HAP-1 (cell line): ENCODE data around the gene RPL13.

Source experiments
- DNase-seq, 2 experiments: peaks; one replicate each; pipeline ENCODE4 v3.0.0-alpha.2; 2016 to 2020; ENCODE audit warnings: low spot score in 2 of 2
- H3K27me3 ChIP-seq: fragments of 250-450 bp; sonication (Bioruptor Pico); 2 replicates; pipeline ENCODE4 v1.5.1; 2020; ENCODE audit warnings: low read depth, mild to moderate bottlenecking, moderate library complexity
- H3K36me3 ChIP-seq: fragments of 250-450 bp; sonication (Bioruptor Pico); replicated peaks from 2 replicates; pipeline ENCODE4 v1.5.1; 2020; ENCODE audit warnings: mild to moderate bottlenecking
- H3K4me1 ChIP-seq: fragments of 250-450 bp; sonication (Bioruptor Pico); 2 replicates; pipeline ENCODE4 v1.5.1; 2020; ENCODE audit warnings: mild to moderate bottlenecking
- H3K4me3 ChIP-seq: fragments of 250-450 bp; sonication (Bioruptor Pico); 2 replicates; pipeline ENCODE4 v1.5.1; 2020; ENCODE audit warnings: mild to moderate bottlenecking, moderate library complexity
- H3K9me3 ChIP-seq: fragments of 250-450 bp; sonication (Bioruptor Pico); 2 replicates; pipeline ENCODE4 v1.5.1; 2020; ENCODE audit warnings: mild to moderate bottlenecking, moderate library complexity
- in situ Hi-C: fragments of 300-500 bp; cut with MboI; formaldehyde crosslinking; loops from 3 replicates; pipeline ENCODE4 v1.14.3; 2020; ENCODE audit warnings: low sequenced_read_pairs, inconsistent platforms, mixed read lengths

Gene RPL13

GRCh38 chr16:89561142-89561883 lies 831 bp downstream of the RPL13 start:
- Histone ChIP-seq H3K4me3 (peak overlapping the region; percentile 73), H3K9me3 (no peaks in the 10 kb centered on the region), H3K36me3 (peaks cover 56% of the 10 kb centered on the region), H3K27me3 (no peaks in the 10 kb centered on the region), H3K4me1 (peaks cover 43% of the 10 kb centered on the region)
- in situ Hi-C loops: loop anchor here (25.0 kb wide), 1 partner anchor 749 kb away; the partner anchor contains the start of genes APRT and CDT1
- DNase-seq: peak in 1 of 2 experiments; percentile 25

- Histone ChIP-seq H3K9me3 (no peaks in the 10 kb centered on the region), H3K36me3 (peaks cover 52% of the 10 kb centered on the region), H3K4me3 (peak overlapping the region; percentile 73), H3K4me1 (peaks cover 43% of the 10 kb centered on the region), H3K27me3 (no peaks in the 10 kb centered on the region)
- in situ Hi-C loops: loop anchor here (25.0 kb wide), 1 partner anchor 750 kb away; the partner anchor contains the start of genes APRT and CDT1
- DNase-seq: peak in 1 of 2 experiments; percentile 55
Measured at GRCh38 chr16:89561884-89562599, 1.6 kb downstream of the RPL13 start.

DNA sequence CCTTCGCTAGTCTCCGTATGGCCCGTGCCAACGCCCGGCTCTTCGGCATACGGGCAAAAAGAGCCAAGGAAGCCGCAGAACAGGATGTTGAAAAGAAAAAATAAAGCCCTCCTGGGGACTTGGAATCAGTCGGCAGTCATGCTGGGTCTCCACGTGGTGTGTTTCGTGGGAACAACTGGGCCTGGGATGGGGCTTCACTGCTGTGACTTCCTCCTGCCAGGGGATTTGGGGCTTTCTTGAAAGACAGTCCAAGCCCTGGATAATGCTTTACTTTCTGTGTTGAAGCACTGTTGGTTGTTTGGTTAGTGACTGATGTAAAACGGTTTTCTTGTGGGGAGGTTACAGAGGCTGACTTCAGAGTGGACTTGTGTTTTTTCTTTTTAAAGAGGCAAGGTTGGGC lies 2.5 kb downstream of the RPL13 start:
- Histone ChIP-seq H3K4me3 (peak overlapping the region; percentile 73), H3K9me3 (no peaks in the 10 kb centered on the region), H3K27me3 (no peaks in the 10 kb centered on the region), H3K4me1 (peaks cover 43% of the 10 kb centered on the region), H3K36me3 (peaks cover 44% of the 10 kb centered on the region)
- no peak for DNase-seq
- in situ Hi-C loops: loop anchor here (25.0 kb wide), 1 partner anchor 751 kb away; the partner anchor contains the start of genes APRT and CDT1

GRCh38 chr16:89563639-89564392 lies 3.3 kb downstream of the RPL13 start:
- in situ Hi-C loops: loop anchor here (25.0 kb wide), 1 partner anchor 752 kb away; the partner anchor contains the start of genes APRT and CDT1
- Histone ChIP-seq H3K36me3 (peaks cover 44% of the 10 kb centered on the region), H3K4me3 (peak overlapping the region; percentile 73), H3K4me1 (peaks cover 43% of the 10 kb centered on the region), H3K27me3 (no peaks in the 10 kb centered on the region), H3K9me3 (no peaks in the 10 kb centered on the region)
- DNase-seq: peak in 1 of 2 experiments; percentile 37

DNA sequence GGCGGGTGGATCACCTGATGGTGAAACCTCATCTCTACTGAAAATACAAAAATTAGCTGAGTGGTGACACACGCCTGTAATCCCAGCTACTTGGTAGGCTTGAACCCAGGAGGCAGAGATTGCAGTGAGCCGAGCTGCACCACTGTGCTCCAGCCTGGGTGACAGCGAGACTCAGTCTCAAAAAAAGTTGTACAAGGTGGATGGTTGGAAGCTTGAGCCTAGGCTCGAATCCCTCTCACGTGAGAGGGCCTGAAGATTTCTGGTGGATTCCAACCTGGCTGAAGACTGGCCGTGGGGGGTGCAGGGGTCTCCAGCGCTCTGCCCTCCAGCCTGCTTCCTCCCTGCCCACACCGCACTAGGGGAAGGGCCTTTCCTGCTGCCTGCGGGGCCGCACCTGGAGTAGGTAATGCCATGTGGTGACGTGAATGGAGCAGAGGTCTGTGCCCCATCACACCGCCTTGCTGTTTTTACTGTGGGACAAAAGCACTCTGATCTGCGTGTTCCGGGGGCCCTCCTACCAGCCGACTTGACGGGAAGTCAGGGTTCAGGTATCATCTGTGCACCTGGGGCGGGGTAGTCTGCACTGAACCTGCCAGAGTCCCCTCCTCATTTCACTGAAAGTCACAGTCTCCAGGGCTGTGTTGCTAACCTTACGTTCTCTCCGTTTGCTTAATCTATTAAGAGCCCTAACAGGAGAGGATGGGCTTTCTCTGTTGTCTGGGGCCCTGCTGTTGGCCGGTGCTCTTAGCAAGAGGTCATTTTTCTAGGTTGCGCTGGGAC lies 4.2 kb downstream of the RPL13 start:
- Histone ChIP-seq H3K4me3 (peak overlapping the region; percentile 73), H3K27me3 (no peaks in the 10 kb centered on the region), H3K36me3 (peaks cover 44% of the 10 kb centered on the region), H3K4me1 (peaks cover 39% of the 10 kb centered on the region), H3K9me3 (no peaks in the 10 kb centered on the region)
- DNase-seq: peak in 1 of 2 experiments; percentile 64
- in situ Hi-C loops: loop anchor here (25.0 kb wide), 1 partner anchor 752 kb away; the partner anchor contains the start of genes APRT and CDT1

GRCh38 chr16:89565256-89565505 lies 4.7 kb downstream of the RPL13 start:
- Histone ChIP-seq H3K9me3 (no peaks in the 10 kb centered on the region), H3K36me3 (peaks cover 44% of the 10 kb centered on the region), H3K4me3 (peak overlapping the region; percentile 73; the same call in 1 of the 2 replicates), H3K4me1 (peaks cover 38% of the 10 kb centered on the region), H3K27me3 (no peaks in the 10 kb centered on the region)
- in situ Hi-C loops: loop anchor here (25.0 kb wide), 1 partner anchor 753 kb away; the partner anchor contains the start of genes APRT and CDT1
- DNase-seq: peak in 1 of 2 experiments; percentile 66

DNA sequence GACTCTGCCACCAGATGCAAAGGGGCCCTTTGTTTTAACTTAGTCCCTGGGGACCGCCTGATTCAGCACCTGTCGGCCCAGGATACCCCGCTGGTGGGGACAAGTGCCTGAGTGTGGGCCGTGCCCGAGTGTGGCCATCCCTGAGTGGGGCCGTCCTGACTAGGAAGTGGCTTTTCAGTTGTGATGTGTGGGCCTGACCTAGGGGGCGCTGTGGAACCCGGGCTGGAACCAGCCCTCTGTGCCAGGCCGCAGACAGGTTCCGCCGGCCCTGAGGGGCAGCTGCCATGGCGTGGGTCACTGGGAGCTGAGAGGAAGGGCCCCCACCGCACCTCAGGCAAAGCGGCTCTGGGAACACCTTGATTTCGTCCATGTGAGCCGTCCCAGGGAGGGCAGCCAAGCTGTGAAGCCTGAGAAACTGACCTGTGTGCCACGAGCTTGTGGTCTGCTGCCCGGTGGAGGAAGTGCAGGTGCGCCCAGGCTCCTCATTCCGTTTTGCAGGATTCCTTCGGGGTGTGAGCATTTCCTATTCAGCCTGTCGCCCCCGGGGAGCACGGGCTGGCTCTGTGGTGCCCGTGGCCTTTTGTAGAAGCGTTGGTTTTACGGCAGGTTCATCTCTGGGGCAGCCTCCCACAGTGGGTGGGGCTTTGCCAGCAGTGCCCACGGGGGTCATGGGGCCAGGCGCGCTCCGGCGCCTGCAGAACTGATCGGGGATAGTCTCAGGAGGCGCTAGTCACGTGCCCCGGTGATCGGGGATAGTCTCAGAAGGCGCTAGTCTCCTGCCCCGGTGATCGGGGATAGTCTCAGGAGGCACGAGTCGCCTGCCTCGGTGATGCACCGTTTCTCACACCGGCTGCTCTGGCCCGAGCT lies 5.3 kb downstream of the RPL13 start:
- no peaks in the 10 kb centered on the region for H3K9me3 ChIP-seq
- peaks cover 43% of the 10 kb centered on the region for H3K36me3 ChIP-seq
- in situ Hi-C loops: loop anchor here (25.0 kb wide), 1 partner anchor 753 kb away; the partner anchor contains the start of genes APRT and CDT1
- H3K4me1 ChIP-seq: peaks cover 38% of the 10 kb centered on the region
- H3K27me3 ChIP-seq: no peaks in the 10 kb centered on the region
- peak; percentile 40 to 87 for DNase-seq
- H3K4me3 ChIP-seq: peak overlapping the region; percentile 73

DNA sequence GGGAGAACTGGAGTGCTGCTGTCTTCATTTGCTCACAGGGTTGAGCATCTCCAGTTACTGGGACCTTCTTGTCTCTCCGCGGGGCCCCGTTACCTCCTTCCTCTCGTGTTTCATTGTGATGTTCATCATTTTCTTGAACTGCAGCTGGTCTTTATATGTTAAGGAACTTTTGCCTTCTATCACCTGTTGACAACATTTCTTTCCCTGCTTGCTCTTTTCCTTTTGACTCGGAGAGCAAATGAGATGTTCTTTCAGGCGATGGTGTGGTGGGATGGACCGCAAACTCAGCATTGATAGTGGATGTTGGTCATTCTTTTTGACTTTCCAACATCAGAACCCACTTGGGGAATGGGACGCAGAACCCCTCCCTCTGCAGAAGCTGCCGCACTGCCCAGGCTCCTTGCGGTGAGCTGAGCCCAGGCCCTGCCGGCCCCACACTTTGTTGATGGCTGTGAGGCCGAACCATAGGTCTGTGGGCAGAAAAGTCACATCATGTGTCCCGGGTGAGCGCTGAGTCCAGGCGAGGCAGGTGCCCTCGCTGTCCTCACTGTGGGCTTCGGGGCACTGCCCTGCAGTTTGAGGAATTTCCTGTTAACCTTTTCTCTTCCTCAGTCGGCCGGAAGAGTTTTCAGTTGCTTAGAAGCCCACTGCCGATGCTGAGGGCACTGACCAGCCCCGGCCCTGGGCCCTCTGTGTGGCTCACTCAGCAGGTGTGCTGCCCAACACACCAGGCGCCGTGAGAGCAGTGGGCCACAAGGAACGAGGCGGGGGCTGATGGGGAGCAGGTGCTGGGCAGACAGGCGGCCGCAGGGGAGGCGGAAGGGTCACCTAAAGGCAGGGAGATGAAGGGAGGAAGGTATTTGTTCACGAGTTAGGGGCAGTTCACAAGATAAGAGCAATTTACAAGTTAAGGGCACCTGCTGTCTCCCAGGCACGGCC lies 7.4 kb downstream of the RPL13 start:
- Histone ChIP-seq H3K4me3 (no peak overlapping the region), H3K27me3 (no peaks in the 10 kb centered on the region), H3K36me3 (peaks cover 21% of the 10 kb centered on the region), H3K9me3 (no peaks in the 10 kb centered on the region), H3K4me1 (peaks cover 29% of the 10 kb centered on the region)
- in situ Hi-C loops: loop anchor here (25.0 kb wide), 1 partner anchor 756 kb away; the partner anchor contains the start of genes APRT and CDT1
- no peak for DNase-seq

DNA sequence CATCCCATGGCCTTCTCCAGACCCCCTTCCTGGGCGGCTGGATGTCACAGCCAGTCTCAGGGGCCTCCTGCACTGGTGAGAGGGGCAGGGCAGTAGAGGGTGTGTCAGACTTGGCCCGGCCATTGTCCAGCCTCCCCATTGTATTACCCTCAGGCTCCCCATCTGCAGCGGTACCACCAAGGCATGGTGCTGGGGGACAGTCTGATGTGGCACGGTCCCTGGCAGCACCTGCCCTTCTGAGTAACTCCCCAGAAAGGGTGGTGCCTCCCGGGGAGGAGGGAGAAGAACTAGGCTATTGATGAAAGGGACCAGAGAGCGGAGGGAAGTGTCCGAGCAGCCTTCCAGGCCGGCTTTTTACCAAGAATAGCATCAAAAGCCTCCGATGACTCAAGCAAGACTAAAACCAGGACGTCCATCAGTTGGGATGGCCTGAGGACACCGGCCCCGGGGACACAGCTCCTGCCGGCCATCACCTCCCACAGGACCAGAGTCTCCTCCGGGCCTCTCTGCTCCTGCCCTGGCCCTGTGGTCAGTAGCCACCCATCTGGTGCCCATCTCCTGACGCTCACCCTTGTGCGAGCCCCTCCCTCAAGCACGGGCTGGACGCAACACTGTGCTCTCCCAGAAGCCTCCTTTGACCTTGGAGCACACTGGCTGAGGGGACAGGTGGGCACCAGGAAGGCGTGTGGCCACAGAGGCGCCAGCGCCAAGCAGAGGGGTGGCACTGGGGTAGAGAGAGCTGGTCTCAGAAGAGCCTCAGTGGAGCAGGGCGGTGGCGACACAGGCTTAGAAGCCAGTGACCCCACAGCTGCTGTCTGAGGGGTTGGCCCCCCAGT lies 9.2 kb downstream of the RPL13 start:
- H3K4me1 ChIP-seq: peaks cover 17% of the 10 kb centered on the region
- no peak overlapping the region for H3K4me3 ChIP-seq
- DNase-seq: no peak
- H3K9me3 ChIP-seq: no peaks in the 10 kb centered on the region
- in situ Hi-C loops: loop anchor here (25.0 kb wide), 1 partner anchor 757 kb away; the partner anchor contains the start of genes APRT and CDT1
- peaks cover 3% of the 10 kb centered on the region for H3K36me3 ChIP-seq
- no peaks in the 10 kb centered on the region for H3K27me3 ChIP-seq

- Histone ChIP-seq H3K36me3 (no peaks in the 10 kb centered on the region), H3K4me1 (peaks cover 10% of the 10 kb centered on the region), H3K4me3 (no peak overlapping the region), H3K9me3 (no peaks in the 10 kb centered on the region), H3K27me3 (no peaks in the 10 kb centered on the region)
- in situ Hi-C loops: loop anchor here (25.0 kb wide), 1 partner anchor 758 kb away; the partner anchor contains the start of genes APRT and CDT1
- no peak for DNase-seq
Measured at GRCh38 chr16:89570342-89570923, 10.0 kb downstream of the RPL13 start.
